ENCODE data around the gene CAMK1D. TPM values are rescaled to one million over a fixed set of nuclear protein-coding genes. Genes with fewer than 3 reads are reported as not detected.

Gene CAMK1D
- total and polyA plus RNA-seq, 8 donors, result 1.4 to 26.9 (median 3.9) TPM

DNA sequence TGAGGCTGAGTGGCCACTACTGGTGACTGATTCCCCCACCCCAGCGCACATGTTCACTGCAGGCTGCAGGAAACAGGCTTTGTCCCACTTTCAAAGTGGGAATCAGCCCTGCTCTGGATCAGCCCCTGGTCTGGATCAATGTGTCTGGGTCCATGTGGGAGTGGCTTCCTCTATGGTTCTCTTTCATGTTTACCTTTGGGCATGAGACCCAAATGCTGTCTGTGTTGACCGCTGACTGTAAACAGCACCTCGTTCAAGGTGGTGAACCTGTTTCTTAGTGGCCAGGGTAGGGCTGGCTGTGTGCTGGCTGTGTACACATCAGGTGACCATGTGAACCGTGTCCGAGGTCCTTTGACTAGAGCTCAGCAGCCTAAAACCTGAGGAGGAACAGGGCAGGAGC lies 121.8 kb downstream of the CAMK1D start:
- no peaks in the 10 kb centered on the region for H3K9me3 ChIP-seq
- H3K27ac ChIP-seq, result no peak overlapping the region
- intact Hi-C loops (cut with DNase I; ENCODE audit: low total_unique reads), result no loop called here
- H3K36me3 ChIP-seq, result no peaks in the 10 kb centered on the region
- H3K4me1 ChIP-seq, result no peaks in the 10 kb centered on the region
- WGBS, 5 donors, result 21 to 62% (median 36%) methylated on average over 3 to 5 of the region's 5 CpGs
- TF ChIP-seq CTCF (IDR thresholded peaks at IDR 0.05) (no peak), EP300 (IDR thresholded peaks at IDR 0.05) (no peak), POLR2AphosphoS5 (IDR thresholded peaks at IDR 0.05) (no peak), POLR2A (IDR thresholded peaks at IDR 0.05) (no peak)
- H3K27me3 ChIP-seq, result no peaks in the 10 kb centered on the region
- DNase-seq, result peak; percentile 58 to 63
- H3K4me3 ChIP-seq, result no peak overlapping the region

- intact Hi-C loops (cut with DNase I; ENCODE audit: low total_unique reads), result no loop called here
- H3K4me1 ChIP-seq, result no peaks in the 10 kb centered on the region
- no peak overlapping the region for H3K4me3 ChIP-seq
- H3K27me3 ChIP-seq, result no peaks in the 10 kb centered on the region
- no peak for TF ChIP-seq POLR2AphosphoS5 (IDR thresholded peaks at IDR 0.05)
- no peak for TF ChIP-seq EP300 (IDR thresholded peaks at IDR 0.05)
- TF ChIP-seq POLR2A (IDR thresholded peaks at IDR 0.05), result no peak
- no peak for TF ChIP-seq CTCF (IDR thresholded peaks at IDR 0.05)
- no peak for DNase-seq
- no peaks in the 10 kb centered on the region for H3K9me3 ChIP-seq
- 91 to 93% (median 92%) methylated on average over 6 of the region's 6 CpGs for WGBS, 5 donors
- H3K36me3 ChIP-seq, result no peaks in the 10 kb centered on the region
- H3K27ac ChIP-seq, result no peak overlapping the region
These were observed 124.1 kb downstream of the CAMK1D start for GRCh38 chr10:12473491-12473890.

GRCh38 chr10:12474727-12475412 lies 125.5 kb downstream of the CAMK1D start:
- Histone ChIP-seq H3K27me3 (no peaks in the 10 kb centered on the region), H3K27ac (no peak overlapping the region), H3K36me3 (no peaks in the 10 kb centered on the region), H3K9me3 (no peaks in the 10 kb centered on the region), H3K4me3 (no peak overlapping the region), H3K4me1 (no peaks in the 10 kb centered on the region)
- WGBS, 5 donors, result 84 to 94% (median 92%) methylated on average over 8 of the region's 8 CpGs
- TF ChIP-seq POLR2AphosphoS5 (IDR thresholded peaks at IDR 0.05) (no peak), EP300 (IDR thresholded peaks at IDR 0.05) (no peak), CTCF (IDR thresholded peaks at IDR 0.05) (no peak), POLR2A (IDR thresholded peaks at IDR 0.05) (no peak)
- intact Hi-C loops (cut with DNase I; ENCODE audit: low total_unique reads), result no loop called here
- DNase-seq, result no peak

DNA sequence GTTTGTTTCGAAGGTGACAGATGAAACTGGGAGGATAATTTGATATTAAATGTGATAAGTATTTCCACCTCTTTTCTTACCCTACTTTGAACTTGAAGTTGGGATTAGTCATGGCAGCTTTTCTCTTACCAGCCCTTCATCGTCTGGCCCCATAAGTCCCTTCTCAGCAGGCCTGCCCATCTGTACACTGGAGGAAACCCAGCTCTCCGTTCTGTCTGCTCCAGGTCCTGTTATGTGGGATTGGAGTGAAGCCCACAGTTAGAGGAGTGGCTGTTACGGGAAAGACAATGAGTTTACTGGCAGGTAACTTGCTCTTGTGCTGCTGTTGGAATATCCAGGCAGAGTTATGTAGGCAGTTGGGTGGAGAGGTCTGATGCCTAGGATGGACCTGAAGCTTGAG lies 127.3 kb downstream of the CAMK1D start:
- TF ChIP-seq EP300 (IDR thresholded peaks at IDR 0.05) (no peak), POLR2AphosphoS5 (IDR thresholded peaks at IDR 0.05) (no peak), CTCF (IDR thresholded peaks at IDR 0.05) (no peak), POLR2A (IDR thresholded peaks at IDR 0.05) (no peak)
- Histone ChIP-seq H3K9me3 (peaks cover 0 to 5% (median 0%) of the 10 kb centered on the region in 4 donors), H3K27ac (no peak overlapping the region), H3K27me3 (no peaks in the 10 kb centered on the region), H3K4me1 (no peaks in the 10 kb centered on the region), H3K36me3 (no peaks in the 10 kb centered on the region), H3K4me3 (no peak overlapping the region)
- intact Hi-C loops (cut with DNase I; ENCODE audit: low total_unique reads), result no loop called here
- 74 to 89% (median 83%) methylated on average over 4 of the region's 4 CpGs for WGBS, 5 donors
- no peak for DNase-seq

Data from stomach (tissue), 9 donors.